ENCODE data around the gene ACSL1.
"Not testable (repeated sequence)": the region's sequence is repeated elsewhere in the genome, so short reads cannot be mapped to it uniquely, and the experiment has no call there.

Gene ACSL1

GRCh38 chr4:184785813-184786212 lies 40.0 kb downstream of the ACSL1 start:
- no peak for DNase-seq

GRCh38 chr4:184784628-184785257 lies 41.0 kb downstream of the ACSL1 start:
- no peak for DNase-seq

GRCh38 chr4:184782731-184783373 lies 42.9 kb downstream of the ACSL1 start:
- no peak for DNase-seq

- DNase-seq, result not testable (repeated sequence)
Measured at GRCh38 chr4:184779160-184779559, 46.6 kb downstream of the ACSL1 start.

GRCh38 chr4:184778325-184778724 lies 47.4 kb downstream of the ACSL1 start:
- DNase-seq, result no peak

GRCh38 chr4:184776821-184777220 lies 48.9 kb downstream of the ACSL1 start:
- no peak for DNase-seq

GRCh38 chr4:184775854-184776555 lies 49.8 kb downstream of the ACSL1 start:
- no peak for DNase-seq

GRCh38 chr4:184774152-184774551 lies 51.6 kb downstream of the ACSL1 start:
- DNase-seq, result no peak

GRCh38 chr4:184771416-184771815 lies 54.4 kb downstream of the ACSL1 start:
- DNase-seq, result no peak

- DNase-seq, result no peak
Measured at GRCh38 chr4:184769141-184769765, 56.5 kb downstream of the ACSL1 start.

- no peak for DNase-seq
Measured at GRCh38 chr4:184768296-184768695, 57.5 kb downstream of the ACSL1 start.

GRCh38 chr4:184766446-184766845 lies 59.3 kb downstream of the ACSL1 start:
- DNase-seq, result no peak

- no peak for DNase-seq
Measured at GRCh38 chr4:184765473-184766340, 60.1 kb downstream of the ACSL1 start.

GRCh38 chr4:184764601-184765000 lies 61.2 kb downstream of the ACSL1 start:
- no peak for DNase-seq

- DNase-seq, result no peak
Measured at GRCh38 chr4:184763150-184763780, 62.5 kb downstream of the ACSL1 start.

- DNase-seq, result no peak
Measured at GRCh38 chr4:184762100-184762499, 63.7 kb downstream of the ACSL1 start.

- DNase-seq, result no peak
Measured at GRCh38 chr4:184760681-184761080, 65.1 kb downstream of the ACSL1 start.

- no peak for DNase-seq
Measured at GRCh38 chr4:184757810-184758209, 68.0 kb downstream of the ACSL1 start.

GRCh38 chr4:184756399-184756798 lies 69.4 kb downstream of the ACSL1 start:
- DNase-seq, result no peak

GRCh38 chr4:184755278-184755677 lies 70.5 kb downstream of the ACSL1 start:
- DNase-seq, result peak; percentile 26

GRCh38 chr4:184752496-184753275 lies 73.1 kb downstream of the ACSL1 start:
- no peak for DNase-seq
